Globus pallidus (tissue), 1 donor: ENCODE data around the gene ARSJ.

Experiments used
- DNase-seq: peaks from one replicate; pipeline ENCODE4 v3.0.0-alpha.2; 2015; ENCODE audit warnings: low spot score

Gene ARSJ

DNA sequence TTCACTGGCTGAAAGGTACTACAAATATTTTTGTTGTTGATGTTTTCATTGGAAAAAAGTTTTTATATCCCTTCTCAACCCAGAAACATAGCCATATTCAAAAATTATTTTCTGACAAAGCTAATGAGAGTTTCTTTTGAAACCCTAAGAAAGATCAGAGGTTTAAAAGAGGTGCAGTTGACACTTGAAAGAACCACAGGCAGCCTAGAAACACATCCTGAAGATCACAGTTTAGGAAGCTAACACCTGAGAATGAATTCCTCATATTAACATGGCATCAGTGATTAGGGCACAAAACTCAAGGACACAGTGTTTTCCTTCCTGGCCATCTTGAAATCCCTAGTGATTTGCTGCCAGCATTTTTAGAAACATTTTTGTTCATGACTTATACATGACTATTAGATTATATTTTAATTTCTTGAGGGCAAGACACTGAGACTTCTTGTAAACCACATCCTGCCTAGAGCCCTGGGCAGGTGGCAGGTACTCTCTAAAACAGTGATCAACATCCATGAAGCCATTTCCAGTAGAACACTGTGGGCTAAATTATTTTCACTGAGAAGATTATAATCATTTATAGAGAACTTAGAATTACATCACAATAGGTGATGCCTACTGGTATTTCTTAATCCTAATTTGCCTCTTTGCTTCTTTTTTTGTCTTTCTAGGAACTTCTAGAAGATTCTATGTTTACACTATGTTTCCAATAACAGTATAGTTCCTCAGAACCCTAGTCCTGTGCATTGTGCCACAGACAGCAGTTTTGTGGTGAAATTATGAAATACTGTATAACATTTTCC is 80.0 kb downstream of the ARSJ start:
- DNase-seq, result no peak

DNA sequence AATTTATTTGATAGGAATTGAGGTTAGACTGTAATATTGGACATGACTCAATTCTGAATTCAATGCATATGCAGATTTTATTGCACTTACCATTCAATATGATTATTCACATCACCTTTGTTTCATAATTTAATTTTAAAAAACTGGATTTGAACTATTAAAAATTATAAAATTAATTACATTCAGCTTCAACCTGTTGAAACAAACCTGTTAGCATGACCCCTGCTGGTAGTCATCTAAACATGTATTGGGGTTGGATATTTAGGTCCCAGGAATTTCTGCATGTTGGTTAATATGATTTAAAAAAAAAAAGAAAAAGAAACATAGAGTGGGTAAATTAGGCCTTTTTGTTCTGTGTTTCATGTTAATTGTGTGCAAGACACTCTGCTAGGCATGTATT is 85.9 kb downstream of the ARSJ start:
- no peak for DNase-seq

DNA sequence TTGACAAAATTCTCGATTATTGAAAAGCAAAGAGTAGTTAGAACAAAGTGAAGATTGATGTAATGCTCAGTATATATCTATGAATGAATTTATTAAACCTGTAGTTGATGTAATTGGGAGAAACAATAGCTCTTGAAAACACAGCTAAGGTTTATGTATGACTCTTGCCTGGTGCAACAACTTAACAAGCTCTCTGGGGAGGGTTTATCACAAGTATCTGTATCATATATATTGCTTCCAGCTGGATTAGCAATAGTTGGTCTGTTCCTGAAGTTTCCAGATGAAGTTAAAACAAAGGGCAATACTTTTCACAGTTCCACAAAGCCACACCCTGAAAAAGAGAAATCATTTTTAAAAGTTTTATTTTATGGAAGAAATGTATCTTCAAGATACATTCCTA is 91.4 kb downstream of the ARSJ start:
- no peak for DNase-seq

DNA sequence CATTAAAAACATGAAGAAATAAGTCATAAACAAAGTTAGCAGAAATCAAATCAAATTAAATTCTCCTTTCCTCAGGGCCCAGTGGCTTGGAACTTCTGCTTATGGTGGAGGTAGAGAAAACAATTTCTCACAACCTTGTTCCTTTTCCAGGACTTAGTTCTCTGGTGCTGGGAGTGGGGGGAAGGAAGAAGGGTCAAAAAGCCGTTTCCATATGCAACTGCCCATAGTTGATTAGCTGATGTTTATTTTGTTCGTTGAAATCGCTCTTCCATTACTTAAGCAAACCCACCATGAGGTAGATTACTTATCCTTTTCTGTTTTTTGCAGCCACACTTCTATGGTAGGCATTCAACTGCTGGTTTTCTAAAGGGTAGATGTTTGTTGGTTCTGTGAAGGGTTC is 94.2 kb downstream of the ARSJ start:
- no peak for DNase-seq

DNA sequence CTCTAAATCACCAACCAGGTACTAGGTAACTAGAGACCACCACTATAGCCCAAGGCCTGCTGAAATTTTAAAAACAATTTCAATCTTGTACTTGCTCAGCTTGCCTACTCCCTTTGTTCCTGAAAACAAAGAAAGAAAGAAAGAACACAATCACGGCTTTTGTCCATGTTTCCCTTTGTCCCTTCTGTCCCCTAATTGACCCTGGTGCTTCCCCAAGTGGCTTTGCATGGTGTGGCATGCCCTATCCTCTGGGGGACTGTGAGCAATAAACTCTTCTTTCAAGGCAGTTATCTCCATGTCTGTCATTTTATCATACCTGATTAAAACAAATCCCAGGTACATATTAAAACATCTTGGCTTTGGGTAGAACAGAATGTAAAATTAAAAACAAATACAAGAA is 94.8 kb downstream of the ARSJ start:
- peak; percentile 9 for DNase-seq

DNA sequence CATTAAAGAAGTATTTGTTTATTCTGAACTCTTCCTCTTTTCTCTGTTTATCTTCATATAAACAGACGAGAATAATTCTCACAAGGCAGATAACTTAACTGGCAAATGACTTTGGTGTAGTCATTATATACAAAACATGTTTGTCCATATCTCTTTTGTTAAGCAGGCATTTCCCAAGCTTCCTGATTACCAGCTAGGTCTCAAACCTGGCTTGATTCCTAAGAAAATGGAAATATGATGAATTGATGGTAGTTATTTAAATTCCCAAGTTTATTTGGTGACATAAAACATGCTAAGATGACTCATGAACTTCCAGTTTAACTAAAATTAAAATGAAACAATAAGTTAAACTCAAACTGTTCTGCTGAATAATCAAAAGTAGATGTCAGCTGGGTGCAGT is 96.8 kb downstream of the ARSJ start:
- no peak for DNase-seq

DNA sequence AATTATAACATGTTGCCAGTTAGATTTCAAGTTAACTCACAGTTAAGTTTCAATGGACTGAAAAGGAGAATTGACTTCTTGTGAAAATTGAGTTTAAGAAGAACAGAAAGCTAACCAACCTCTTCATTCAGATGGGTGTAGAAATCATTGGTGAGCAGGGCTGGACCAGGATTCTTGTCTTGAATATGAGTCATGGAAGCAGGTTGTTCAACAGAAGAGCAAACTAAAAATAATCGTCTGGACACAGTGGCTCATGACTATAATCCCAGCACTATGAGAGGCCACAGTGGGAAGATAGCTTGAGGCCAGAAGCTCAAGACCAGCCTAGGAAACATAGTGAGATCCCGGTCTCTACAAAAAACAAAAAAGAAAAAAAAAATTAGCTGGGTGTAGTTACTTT is 98.2 kb downstream of the ARSJ start:
- no peak for DNase-seq

DNA sequence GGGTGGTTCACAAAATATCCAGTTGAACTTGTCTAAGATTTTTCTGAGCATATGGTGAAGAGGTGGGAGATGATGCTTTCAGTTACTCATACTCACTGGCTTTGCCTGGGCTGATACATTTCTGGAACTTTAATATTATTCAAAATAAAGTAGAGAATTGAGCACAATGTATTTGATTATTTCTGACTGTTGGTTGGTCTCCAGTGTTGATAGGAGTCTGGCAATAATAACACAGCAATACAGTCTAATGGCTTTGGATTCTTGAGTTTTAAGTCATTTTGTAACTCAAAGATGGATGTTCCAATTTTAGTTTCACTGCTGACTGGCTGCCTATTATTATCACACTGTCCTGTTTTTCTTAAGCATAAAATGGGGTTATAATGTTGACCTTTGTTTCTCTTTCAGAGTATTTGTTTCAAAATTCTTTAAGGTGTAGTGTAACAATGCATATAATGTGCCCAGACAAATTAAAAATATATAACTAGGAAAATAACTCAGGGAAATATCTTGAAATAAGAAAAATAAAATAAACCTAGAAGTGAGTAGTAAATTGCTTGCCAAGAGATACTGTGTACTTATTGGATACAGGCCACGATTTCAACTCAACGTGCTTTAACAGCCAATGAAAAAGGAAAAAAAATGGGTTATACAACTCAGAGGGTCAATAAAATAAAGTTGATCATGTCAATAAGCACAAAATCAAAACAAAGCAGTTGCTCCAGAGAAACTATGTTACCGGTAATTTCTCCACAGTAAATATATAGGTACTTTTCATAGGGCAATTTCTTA is 99.0 kb downstream of the ARSJ start:
- no peak for DNase-seq

DNA sequence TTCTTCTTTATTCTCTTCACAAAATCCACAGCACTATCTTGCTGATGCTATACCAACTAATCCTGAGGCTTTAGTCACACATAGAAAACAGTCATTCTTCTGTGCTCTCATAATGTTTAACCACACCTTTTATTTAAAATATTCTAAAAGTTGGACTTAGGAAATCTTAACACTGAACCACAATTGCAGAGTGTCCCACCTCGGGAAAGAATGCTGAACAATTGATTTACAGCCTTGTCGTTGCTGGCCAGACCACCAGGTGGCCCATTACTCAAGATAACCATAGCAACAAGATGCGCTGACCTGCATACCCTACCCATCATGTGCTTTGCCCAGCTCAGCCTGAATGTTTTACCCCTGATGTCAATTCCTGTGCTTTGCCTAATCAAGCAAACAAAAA is 100.8 kb downstream of the ARSJ start:
- DNase-seq, result no peak

DNA sequence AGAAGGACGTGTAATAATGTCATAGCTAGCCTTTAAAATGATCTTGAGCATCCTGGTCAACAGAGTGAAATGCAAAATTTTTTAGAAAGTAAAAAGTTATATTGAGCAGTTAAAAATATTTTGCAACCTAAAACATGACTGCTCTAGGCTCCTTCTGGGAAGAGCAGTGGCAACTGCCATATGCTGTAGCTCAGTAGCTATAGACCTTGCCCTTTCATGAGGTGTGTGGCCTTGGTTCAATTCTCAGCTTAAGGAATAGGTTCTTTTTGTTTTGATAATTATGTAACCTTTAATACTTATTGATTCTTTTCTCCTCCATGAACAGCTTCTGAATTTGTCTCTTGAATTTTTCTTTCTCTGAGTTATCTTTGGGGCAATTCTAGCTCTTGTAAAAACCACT is 105.0 kb downstream of the ARSJ start:
- DNase-seq, result no peak

DNA sequence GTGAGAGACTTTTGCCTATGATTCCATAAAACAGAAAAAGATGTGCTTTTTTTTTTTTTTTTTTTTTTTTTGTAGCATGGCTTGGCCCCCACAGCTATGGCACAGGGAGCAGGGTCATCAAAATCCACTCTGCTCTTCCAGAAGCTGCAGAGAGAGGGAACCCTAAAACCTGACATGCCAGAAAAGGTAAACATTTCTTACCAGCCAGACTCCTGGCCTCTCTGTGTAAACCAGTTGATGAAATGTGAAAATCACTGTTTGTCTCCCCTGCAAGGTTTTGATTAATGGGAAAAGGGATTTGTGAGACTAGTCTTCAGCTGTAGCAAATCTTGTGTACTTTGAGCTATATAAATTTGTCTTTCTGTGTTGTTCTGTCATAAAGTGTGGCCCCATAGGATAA is 105.9 kb downstream of the ARSJ start:
- DNase-seq, result no peak

DNA sequence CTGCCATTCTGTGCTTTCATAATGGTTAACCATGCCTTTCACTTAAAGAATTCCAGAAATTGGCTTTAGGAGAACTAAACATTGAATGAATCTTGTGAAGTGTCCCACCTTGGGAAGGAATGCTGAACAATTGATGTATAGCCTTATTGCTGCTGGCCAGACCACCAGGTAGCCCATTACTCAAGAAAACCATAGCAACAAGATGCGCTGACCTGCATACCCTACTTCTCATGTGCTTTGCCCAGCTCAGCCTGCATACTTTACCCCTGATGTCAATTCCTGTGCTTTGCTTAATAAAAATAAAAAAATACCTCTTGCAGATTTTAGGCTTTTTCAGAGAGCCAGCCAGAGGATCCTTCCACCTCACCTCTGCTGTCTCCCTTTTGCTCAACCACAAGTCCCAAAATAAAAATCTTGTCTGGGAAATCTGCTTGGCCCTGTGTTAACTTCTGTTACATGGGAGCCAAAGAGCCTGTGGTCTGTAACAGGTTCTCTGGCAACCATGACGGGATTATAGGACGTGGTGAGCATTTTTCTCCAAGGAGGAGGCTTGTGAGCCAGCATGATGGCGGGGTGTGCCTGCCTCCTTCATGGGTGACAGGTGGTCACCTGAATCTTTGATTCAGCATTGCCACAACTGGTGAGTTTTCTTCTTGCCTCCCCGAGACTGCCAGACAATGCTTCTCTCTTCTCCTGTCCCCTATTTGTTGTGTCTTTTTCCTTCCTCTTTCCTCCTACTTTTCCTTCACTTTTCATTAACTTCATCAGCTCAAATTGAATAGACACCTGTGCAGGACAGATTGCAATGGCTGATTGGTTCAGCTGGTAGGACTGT is 106.8 kb downstream of the ARSJ start:
- DNase-seq, result no peak

DNA sequence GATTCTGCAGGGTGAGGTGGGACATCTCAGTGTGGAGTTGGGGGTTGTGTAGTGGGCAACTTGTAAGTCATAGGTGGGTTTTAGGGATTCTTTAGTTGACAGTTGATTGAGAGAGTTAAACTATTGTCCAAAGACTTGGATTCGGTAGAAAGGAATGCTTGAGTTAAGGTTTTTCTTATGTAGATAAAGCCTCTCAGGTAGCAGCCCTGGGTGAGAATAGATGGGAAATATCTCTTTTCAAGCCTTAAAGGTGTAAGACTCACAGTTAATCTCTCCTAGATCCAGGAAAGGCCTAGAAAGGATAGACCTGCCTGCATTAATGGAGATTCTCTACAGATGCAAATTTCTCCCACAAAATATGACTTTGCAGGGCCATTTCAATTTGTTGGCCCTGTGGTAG is 108.4 kb downstream of the ARSJ start:
- no peak for DNase-seq

DNA sequence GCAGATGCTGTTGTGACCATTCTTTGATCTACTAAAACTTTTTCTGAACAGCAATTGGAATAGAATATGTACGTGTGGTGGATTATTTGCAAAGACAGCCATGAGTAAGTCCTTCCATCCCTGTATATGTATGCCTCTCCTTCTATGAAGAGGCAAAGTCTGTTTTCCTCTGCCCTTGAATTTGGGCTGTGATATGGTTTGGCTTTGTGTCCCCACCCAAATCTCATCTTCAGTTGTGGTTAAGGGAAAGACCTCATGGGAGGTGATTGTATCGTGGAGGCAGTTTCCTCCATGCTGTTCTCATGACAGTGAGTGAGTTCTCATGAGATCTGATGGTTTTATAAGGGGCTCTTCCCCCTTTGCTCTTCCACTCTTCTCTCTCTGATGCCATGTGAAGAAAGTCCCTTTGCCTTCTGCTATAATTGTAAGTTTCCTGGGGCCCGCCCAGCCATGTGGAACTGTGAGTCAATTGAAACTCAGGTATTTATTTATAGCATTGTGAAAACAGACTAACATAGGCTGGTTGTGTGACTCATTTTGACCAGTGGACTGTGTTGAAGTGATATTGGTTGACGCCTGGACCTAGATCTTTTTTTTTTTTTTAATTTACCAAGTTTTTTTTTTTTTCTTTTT is 109.6 kb downstream of the ARSJ start:
- DNase-seq, result no peak

DNA sequence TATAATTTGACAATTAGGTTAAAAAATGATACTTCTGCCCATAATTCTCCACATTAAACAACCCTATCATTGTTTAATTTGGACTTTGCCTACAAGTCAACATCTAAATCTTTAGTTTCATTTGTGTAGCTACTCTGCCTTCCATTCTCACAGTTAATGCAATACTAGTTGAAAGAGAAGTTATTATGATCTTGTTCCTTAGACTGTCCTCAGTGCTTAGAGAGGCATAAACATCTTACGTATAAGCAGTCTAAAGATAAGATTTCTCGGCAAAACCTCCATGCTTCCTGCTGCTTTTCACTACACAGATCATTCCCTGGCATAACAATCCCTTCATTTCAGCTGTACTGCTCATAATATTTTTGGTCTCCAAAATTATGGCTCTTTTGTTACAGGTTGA is 112.8 kb downstream of the ARSJ start:
- DNase-seq, result no peak

DNA sequence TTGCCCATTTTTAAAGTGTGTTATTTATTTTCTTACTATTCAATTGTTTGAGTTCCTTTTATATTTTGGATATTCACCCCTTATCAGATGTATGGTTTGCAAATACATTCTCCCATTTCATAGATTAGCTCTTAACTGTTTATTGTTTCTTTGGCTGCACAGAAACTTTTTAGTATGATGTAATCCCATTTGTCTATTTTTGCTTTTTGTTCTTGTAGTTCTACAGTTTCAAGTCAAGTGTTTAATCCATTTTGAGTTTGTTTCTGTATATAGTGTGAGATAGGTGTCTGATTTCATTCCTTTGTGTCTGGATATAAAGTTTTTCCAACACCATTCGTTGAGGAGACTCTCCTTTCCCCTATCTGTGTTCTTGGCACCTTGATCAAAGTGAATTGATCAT is 120.5 kb downstream of the ARSJ start:
- no peak for DNase-seq

DNA sequence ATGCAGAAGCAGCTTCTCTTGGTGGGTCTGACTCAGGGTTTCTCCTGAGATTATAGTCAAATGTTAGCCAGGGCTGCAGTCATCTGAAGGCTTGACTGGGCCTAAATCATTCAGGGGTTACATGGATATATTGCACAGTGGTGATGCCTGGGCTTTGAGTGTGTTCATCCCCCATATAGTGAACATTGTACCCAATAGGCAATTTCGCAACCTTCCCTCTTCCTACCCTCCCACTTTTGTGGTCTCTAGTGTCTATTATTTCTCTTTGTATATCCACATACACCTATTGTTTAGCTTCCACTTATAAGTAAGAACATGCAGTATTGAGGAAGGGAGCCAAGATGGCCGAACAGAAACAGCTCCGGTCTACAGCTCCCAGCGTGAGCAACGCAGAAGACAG is 127.6 kb downstream of the ARSJ start:
- no peak for DNase-seq
